Activated naive CD4-positive, alpha-beta T cell treated with Interleukin-2 at 50 U/mL for 16 hours (primary cell): ENCODE measurements around the gene ITIH3.

ENCODE experiments used
- DNase-seq: peaks from one replicate; pipeline ENCODE4 v3.0.0-alpha.2; 2020

Gene ITIH3

DNA sequence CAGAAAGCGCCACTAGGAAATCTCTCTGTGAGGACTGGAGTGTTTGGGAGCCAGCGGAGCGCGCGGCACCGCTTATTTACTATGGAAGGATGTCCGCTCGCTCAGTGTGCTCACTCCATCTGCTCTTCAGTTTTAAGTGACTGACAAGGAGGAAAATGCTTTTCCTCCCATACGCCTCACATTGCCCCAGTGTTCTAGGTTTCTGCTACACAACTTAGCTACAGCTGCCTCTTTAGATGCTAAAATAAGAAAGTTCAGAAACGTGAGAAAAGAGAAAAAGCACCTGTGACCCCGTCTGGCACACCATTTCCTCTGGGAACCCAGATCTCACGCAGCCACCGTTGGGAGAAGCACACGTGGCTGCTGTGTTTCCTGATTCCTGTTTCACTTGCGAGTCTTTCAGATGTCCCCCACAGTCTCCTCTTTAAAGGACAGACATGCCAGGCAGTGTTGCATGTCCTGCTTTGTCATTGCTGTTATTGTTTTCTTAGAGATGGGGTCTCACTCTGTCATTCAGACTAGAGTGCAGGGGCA is 51.9 kb downstream of the ITIH3 start:
- DNase-seq, result no peak

DNA sequence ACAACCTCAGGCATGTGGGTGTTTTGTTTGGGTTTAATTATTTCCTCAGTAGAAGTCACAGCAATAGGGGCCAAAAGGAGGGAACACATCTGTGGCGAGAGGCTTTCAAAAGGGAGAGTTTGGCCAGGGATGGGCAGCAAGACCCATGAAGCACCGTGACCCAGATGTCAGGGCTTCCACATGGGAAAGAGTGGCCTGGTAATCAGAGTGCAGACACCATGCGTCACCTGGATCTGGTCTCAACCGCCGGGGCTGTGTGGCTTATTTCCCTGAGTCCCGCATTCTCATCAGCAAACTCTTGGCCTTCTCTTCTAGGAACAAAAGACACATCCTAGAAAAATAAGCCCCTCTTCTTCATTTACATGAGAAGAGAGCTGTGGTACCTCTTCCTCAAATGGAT is 52.6 kb downstream of the ITIH3 start:
- DNase-seq, result no peak

DNA sequence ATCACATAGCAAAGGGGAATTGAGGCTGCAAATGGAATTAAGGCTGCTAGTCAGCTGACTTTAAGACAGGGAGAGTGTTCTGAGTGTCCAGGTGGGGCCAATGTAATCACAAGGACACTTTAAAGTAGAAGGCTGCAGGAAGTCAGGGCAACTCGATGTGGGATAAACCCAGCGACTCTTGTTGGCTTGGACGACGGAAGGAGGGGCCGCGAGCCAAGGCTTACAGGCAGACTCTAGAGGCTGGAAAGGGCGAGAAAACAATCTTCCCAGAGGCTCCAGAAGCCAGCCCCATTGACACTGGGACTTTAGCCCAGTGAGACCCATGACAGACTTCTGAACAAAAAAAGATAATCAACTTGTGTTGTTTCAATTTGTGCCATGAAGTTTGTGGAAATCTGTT is 53.1 kb downstream of the ITIH3 start:
- no peak for DNase-seq

- DNase-seq, result no peak
Observed at GRCh38 chr3:52848617-52849016, 54.0 kb downstream of the ITIH3 start.

DNA sequence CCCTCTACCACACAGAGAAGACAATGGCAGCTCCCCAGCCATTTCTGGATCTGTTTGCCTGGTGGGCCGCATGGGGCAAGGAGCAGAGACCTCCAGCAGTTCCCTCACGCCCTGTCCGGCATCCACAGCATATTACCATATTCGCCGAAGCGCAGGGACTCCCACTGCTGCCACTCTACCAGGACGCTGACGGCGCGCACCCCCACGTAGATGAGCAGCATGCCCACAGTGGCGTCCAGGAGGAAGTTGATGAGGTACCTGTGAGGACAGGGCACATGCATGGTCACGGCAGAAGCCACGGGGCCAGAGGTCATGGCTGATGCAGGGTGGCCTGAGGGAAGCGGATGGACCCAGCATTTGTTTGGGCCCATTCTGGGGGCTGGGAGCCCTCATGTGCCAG is 55.1 kb downstream of the ITIH3 start:
- no peak for DNase-seq

- peak; percentile 20 for DNase-seq
Observed at GRCh38 chr3:52851348-52851747, 56.8 kb downstream of the ITIH3 start.

- no peak for DNase-seq
Observed at GRCh38 chr3:52852419-52852818, 57.8 kb downstream of the ITIH3 start.

DNA sequence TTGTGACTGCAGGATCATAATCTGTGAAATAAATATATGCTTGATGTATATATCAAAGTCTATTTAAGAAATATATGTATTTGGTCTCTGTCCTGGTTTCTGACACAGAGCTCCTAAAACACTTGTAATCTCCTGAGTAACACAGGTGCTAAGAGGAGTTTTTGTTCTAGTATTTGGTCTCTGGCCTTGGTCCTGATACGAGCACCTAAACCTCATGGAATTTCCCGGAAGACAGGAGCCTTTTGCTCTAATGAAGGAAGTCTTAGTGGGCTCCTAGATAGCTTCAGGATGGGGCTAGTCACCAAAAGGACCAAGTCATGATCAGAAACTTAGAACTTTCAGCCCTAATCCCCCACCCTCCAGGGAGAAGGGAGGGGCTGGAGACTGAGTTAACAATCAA is 59.4 kb downstream of the ITIH3 start:
- DNase-seq, result no peak

DNA sequence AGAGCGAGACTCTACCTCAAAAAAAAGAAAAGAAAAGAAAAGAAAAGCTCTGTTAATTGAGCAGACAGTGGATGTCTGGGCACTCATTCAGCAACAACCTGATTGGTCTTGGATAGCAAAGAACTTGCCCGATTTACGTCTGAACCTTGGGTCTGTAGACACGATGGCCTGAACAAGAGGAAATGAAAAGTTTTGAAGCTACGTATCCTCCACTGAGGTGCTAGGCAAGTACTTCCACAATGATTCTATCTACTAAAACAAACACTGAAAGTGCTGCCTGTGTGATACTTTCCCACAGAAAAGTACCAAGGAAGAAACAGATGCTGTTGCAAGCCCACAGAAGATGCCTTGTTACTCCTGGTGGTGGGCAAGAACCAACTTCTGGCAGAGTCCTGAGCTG is 62.1 kb downstream of the ITIH3 start:
- DNase-seq, result no peak

DNA sequence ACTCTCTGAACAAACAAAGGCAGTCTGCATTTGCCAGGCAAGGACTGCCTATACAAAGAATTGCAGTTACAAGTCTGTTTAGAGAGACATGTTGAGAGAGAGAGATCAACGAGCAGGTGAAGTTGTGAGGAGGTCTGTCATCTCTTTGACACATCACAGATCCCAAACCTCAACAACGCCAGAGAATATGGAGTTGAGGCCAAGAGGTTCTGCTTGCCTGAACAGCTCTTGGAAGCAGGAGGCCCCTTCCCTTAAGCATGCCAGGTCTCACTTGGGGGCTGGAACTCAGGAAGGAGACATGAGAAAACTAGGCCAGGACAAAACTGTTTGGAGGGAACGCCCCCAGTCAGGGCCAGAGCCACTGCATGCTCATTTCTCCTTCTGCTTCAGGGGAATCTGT is 62.5 kb downstream of the ITIH3 start:
- DNase-seq, result no peak

DNA sequence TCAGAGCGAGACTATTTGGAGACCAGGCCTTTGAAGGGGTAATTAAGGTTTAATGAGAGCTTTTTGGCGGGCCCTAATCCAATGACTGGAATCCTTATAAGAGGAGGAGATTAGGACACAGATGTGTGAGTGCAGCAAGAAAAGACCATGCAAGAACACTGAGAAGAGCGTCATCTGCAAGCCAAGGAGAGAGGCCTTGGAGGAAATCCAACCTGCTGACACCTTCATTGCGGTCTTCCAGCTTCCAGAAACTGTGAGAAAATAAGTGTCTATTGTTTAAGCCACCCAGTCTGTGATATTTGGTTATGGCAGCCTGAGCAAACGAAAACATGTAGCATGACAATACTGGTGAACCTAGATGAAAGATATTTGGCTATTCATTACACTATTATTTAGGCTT is 63.3 kb downstream of the ITIH3 start:
- no peak for DNase-seq
